Kidney (tissue), 14 donors: ENCODE measurements around the gene ARHGEF40. TPM values are rescaled to one million over a fixed set of nuclear protein-coding genes. Genes with fewer than 3 reads are reported as not detected.

Experiments
- DNase-seq, 5 donors: peaks; one replicate each; pipeline ENCODE4 v3.0.0-alpha.2; 2013 to 2020
- FAIRE-seq: peaks from 2 replicates; lab custom pipeline; 2012; peaks lifted over from hg19 to GRCh38; lab: Jason Lieb, UNC
- H3K27ac ChIP-seq, 2 donors: one replicate each; pipeline ENCODE4 v1.7.0; 2013; ENCODE audit warnings: low read depth in 2 of 2, low read length in 2 of 2, inconsistent platforms in 1 of 2
- H3K27me3 ChIP-seq: one replicate; pipeline ENCODE4 v1.7.1; 2013; ENCODE audit warnings: low read length, inconsistent platforms; ENCODE audit not compliant: control insufficient read depth, insufficient read depth
- H3K36me3 ChIP-seq, 3 donors: one replicate each; pipeline versions ENCODE4 v1.7.0 to v1.7.1; 2013; ENCODE audit warnings: low read length in 3 of 3, control low read depth in 1 of 3, inconsistent platforms in 1 of 3; ENCODE audit not compliant: insufficient read depth in 3 of 3, control insufficient read depth in 2 of 3
- H3K4me1 ChIP-seq, 3 donors: one replicate each; pipeline versions ENCODE4 v1.7.0 to v1.7.1; 2013; ENCODE audit warnings: low read length in 3 of 3, inconsistent platforms in 1 of 3, low read depth in 1 of 3; ENCODE audit not compliant: control insufficient read depth in 2 of 3, insufficient read depth in 2 of 3
- H3K4me3 ChIP-seq, 3 donors: one replicate each; pipeline versions ENCODE4 v1.7.0 to v1.8.1; 2013; ENCODE audit warnings: low read length in 3 of 3, control low read depth in 1 of 3, inconsistent platforms in 1 of 3
- H3K9ac ChIP-seq, 3 donors: one replicate each; pipeline versions ENCODE4 v1.7.0 to v1.7.1; 2013; ENCODE audit warnings: low read length in 3 of 3, control low read depth in 1 of 3, inconsistent platforms in 1 of 3
- H3K9me3 ChIP-seq, 3 donors: one replicate each; pipeline versions ENCODE4 v1.7.0 to v1.7.1; 2013; ENCODE audit warnings: low read length in 3 of 3, control low read depth in 1 of 3, inconsistent platforms in 1 of 3; ENCODE audit not compliant: control insufficient read depth in 2 of 3, insufficient read depth in 1 of 3
- intact Hi-C: fragments of 100-400 bp; cut with DNase I; formaldehyde crosslinking; loops from one replicate; pipeline ENCODE4 v1.11.1; 2022
- polyA plus RNA-seq: library from polyadenylated mRNA; stranded (reverse); fragments of 350-450 nt; fragmentation: Illumina TruSeq; extraction: RNeasy Lipid Tissue Mini Kit (QIAGEN cat#74804); gene quantifications from one replicate; pipeline ENCODE4 v1.2.3, GENCODE V29; 2014; ENCODE audit warnings: low read depth, low replicate concordance; ENCODE audit not compliant: insufficient read depth
- total RNA-seq: library from RNA; stranded (reverse); fragmentation: NEBNext Ultra II Directional; extraction: Animal tissue kit (Norgen Biotek cat#: 25700); gene quantifications from one replicate; pipeline ENCODE4 v1.2.1, GENCODE V29; 2021
- TF ChIP-seq, protein P1 (sequence below): IDR thresholded peaks from 3 replicates; pipeline ENCODE4 v1.5.1; 2012; ENCODE audit warnings: mild to moderate bottlenecking, moderate library complexity, borderline replicate concordance; ENCODE audit not compliant: insufficient read depth; ENCODE audit errors: extremely low read depth
- donor health status: control.
- donor health status: control.
- donor health status: control.
- donor health status: control.
- donor health status: control.
- donor health status: DM: yes; HTN: yes; CAD: no.
- donor health status: Normal renal cell carcinoma (clear cell type).

Gene ARHGEF40
- total and polyA plus RNA-seq, 2 donors from 2014 or later = 15.9 to 25.6 TPM

DNA sequence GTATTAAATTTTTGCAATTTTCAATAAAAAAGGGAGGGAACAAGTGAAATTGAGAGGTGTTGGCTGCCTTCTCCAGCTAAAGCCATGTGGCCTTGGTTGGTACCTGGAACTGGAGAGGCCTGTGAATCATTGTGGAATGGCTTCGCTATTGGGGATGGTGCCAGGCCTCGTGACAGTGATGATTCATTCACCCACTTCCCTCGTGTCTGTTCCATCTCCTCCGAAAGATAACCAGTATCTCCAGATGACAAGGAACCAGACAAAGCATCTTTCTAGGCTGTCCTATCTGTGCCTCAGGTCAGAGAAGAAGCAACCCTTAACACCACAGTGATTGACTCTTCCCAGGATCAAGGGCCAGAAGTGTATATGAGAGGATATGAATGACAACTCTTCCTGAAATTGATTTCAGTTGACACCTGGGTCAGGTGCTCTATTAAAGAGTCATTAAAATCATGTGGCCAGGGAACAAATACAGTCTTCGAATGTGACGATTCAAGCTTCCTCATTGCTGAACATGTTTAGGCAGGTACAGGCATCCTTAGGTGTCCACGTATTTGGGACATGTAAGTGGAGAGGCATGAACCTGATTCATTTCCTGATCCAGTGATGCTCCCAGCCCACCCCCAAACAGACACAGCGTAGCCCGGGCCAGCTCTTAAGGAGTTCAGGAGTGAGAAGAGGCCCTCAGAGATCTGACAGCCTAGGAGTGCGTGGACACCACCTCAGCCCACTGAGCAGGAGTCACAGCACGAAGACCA lies 28.2 kb upstream of the ARHGEF40 start, which contains the start of gene RNASE7:
Gene RNASE7, plus strand, starts transcription at position 687 of the 758 bp plus-strand sequence. CDS start 631 bp downstream, outside the sequence.
- Histone ChIP-seq H3K9me3 (no peaks in the 10 kb centered on the region), H3K4me3 (no peak within 1 kb of the TSS), H3K9ac (peak within 1 kb of the TSS in 1 of 3 donors; percentile 32), H3K36me3 (no peaks in the 10 kb centered on the region), H3K27ac (peak within 1 kb of the TSS in 1 of 2 donors; percentile 74), H3K27me3 (no peaks in the 10 kb centered on the region), H3K4me1 (peaks cover 7 to 41% (median 29%) of the 10 kb centered on the region in 3 donors)
- DNase-seq (no peak), FAIRE-seq (no peak)
- intact Hi-C loops = no loop called here
- TF ChIP-seq, protein P1, sequence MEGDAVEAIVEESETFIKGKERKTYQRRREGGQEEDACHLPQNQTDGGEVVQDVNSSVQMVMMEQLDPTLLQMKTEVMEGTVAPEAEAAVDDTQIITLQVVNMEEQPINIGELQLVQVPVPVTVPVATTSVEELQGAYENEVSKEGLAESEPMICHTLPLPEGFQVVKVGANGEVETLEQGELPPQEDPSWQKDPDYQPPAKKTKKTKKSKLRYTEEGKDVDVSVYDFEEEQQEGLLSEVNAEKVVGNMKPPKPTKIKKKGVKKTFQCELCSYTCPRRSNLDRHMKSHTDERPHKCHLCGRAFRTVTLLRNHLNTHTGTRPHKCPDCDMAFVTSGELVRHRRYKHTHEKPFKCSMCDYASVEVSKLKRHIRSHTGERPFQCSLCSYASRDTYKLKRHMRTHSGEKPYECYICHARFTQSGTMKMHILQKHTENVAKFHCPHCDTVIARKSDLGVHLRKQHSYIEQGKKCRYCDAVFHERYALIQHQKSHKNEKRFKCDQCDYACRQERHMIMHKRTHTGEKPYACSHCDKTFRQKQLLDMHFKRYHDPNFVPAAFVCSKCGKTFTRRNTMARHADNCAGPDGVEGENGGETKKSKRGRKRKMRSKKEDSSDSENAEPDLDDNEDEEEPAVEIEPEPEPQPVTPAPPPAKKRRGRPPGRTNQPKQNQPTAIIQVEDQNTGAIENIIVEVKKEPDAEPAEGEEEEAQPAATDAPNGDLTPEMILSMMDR = no peak

DNA sequence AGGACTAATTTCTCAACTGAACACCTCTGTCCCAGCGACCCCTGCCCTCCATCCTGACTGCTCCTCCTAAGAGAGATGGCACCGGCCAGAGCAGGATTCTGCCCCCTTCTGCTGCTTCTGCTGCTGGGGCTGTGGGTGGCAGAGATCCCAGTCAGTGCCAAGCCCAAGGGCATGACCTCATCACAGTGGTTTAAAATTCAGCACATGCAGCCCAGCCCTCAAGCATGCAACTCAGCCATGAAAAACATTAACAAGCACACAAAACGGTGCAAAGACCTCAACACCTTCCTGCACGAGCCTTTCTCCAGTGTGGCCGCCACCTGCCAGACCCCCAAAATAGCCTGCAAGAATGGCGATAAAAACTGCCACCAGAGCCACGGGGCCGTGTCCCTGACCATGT lies 27.2 kb upstream of the ARHGEF40 start:
- Histone ChIP-seq H3K27me3 (no peaks in the 10 kb centered on the region), H3K27ac (peak overlapping the region in 1 of 2 donors; percentile 74), H3K9me3 (no peaks in the 10 kb centered on the region), H3K4me1 (peaks cover 7 to 41% (median 29%) of the 10 kb centered on the region in 3 donors), H3K36me3 (no peaks in the 10 kb centered on the region), H3K4me3 (no peak overlapping the region), H3K9ac (peak overlapping the region in 1 of 3 donors; percentile 32)
- TF ChIP-seq, protein P1 = no peak
- intact Hi-C loops = no loop called here
- FAIRE-seq (no peak), DNase-seq (no peak)

DNA sequence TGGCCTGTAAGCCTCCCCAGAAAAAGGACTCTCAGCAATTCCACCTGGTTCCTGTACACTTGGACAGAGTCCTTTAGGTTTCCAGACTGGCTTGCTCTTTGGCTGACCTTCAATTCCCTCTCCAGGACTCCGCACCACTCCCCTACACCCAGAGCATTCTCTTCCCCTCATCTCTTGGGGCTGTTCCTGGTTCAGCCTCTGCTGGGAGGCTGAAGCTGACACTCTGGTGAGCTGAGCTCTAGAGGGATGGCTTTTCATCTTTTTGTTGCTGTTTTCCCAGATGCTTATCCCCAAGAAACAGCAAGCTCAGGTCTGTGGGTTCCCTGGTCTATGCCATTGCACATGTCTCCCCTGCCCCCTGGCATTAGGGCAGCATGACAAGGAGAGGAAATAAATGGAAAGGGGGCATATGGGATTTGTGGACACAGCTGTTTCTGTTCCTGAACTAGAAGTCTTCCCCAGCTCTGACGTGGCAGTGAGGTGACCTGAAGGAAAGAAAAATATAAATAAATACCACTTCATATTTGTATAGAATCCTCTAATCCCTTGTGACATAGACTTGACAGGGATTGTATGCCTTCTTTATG lies 26.6 kb upstream of the ARHGEF40 start:
- Histone ChIP-seq H3K9me3 (no peaks in the 10 kb centered on the region), H3K4me3 (no peak overlapping the region), H3K4me1 (peaks cover 7 to 39% (median 25%) of the 10 kb centered on the region in 3 donors), H3K27ac (peak overlapping the region; percentile 64 to 74), H3K27me3 (no peaks in the 10 kb centered on the region), H3K9ac (peak overlapping the region in 1 of 3 donors; percentile 32), H3K36me3 (no peaks in the 10 kb centered on the region)
- TF ChIP-seq, protein P1 = no peak
- DNase-seq (no peak), FAIRE-seq (no peak)
- intact Hi-C loops = no loop called here
